PFSK-1 (cell line): ENCODE data around the gene EMCN. TPM values are rescaled to one million over a fixed set of nuclear protein-coding genes. Genes with fewer than 3 reads are reported as not detected.

ENCODE experiments used
- FOXP2 ChIP-seq: optimal IDR thresholded peaks from 2 replicates; pipeline ENCODE3; 2011; ENCODE audit warnings: borderline replicate concordance, control low read depth, inconsistent platforms; ENCODE audit not compliant: insufficient read depth; ENCODE audit errors: extremely low read length, extremely low read depth
- POLR2AphosphoS5 ChIP-seq: IDR thresholded peaks from 2 replicates; pipeline ENCODE4 v1.6.1; 2012; ENCODE audit warnings: low read depth, mild to moderate bottlenecking, control low read depth, low read length, moderate library complexity
- SIN3A ChIP-seq: IDR thresholded peaks from 2 replicates; pipeline ENCODE4 v1.6.1; 2012; ENCODE audit warnings: mild to moderate bottlenecking, low read length, moderate library complexity, borderline replicate concordance; ENCODE audit not compliant: insufficient read depth
- TAF1 ChIP-seq: IDR thresholded peaks from 2 replicates; pipeline ENCODE4 v1.6.1; 2012; ENCODE audit warnings: low read length, control low read depth, borderline replicate concordance; ENCODE audit not compliant: insufficient read depth
- polyA plus RNA-seq: library from polyadenylated mRNA; unstranded; fragments of >200 nt; gene quantifications from one replicate; pipeline ENCODE4 v1.2.1, GENCODE V29; 2012; ENCODE audit warnings: low read depth, missing spikeins; ENCODE audit not compliant: insufficient read length
- TF ChIP-seq, protein P1 (sequence below), 2 experiments: IDR thresholded peaks; 2 replicates each; pipeline versions ENCODE4 v1.6.1 to v1.8.0; 2011 to 2012; ENCODE audit warnings: low read depth in 2 of 2, low read length in 2 of 2, control low read depth in 1 of 2, inconsistent platforms in 1 of 2, mild to moderate bottlenecking in 1 of 2, moderate library complexity in 1 of 2; ENCODE audit not compliant: insufficient read depth in 1 of 2

Gene EMCN, protein sequence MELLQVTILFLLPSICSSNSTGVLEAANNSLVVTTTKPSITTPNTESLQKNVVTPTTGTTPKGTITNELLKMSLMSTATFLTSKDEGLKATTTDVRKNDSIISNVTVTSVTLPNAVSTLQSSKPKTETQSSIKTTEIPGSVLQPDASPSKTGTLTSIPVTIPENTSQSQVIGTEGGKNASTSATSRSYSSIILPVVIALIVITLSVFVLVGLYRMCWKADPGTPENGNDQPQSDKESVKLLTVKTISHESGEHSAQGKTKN
- not detected for polyA plus RNA-seq

DNA sequence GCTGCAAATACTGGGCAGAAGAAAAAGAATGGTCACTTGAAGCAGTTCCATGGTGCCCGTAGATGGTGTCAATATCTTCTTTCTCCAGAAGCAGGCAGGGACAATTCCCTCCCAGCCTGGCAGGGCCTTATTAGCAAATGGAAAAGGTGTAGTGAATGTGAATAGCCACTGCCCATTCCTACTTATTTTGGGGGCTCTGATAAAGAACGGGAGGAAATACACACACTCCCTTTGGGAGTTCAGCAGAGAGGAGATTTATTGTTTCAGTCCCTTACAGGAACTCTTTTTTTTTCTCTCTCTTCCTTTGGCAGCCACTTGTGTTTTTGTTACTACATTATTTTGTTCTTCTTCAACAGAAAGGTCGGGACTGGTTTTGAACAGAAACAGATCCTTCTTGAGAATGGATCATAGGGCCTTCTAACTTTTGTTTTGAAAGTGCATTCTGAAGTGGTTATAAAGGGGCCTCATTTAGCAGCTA lies at the start of gene EMCN:
Gene EMCN (minus strand): TSS at position 159 of the 478 bp plus-strand sequence. CDS start 108 bp downstream, at position 51.
- TF ChIP-seq, protein P1, sequence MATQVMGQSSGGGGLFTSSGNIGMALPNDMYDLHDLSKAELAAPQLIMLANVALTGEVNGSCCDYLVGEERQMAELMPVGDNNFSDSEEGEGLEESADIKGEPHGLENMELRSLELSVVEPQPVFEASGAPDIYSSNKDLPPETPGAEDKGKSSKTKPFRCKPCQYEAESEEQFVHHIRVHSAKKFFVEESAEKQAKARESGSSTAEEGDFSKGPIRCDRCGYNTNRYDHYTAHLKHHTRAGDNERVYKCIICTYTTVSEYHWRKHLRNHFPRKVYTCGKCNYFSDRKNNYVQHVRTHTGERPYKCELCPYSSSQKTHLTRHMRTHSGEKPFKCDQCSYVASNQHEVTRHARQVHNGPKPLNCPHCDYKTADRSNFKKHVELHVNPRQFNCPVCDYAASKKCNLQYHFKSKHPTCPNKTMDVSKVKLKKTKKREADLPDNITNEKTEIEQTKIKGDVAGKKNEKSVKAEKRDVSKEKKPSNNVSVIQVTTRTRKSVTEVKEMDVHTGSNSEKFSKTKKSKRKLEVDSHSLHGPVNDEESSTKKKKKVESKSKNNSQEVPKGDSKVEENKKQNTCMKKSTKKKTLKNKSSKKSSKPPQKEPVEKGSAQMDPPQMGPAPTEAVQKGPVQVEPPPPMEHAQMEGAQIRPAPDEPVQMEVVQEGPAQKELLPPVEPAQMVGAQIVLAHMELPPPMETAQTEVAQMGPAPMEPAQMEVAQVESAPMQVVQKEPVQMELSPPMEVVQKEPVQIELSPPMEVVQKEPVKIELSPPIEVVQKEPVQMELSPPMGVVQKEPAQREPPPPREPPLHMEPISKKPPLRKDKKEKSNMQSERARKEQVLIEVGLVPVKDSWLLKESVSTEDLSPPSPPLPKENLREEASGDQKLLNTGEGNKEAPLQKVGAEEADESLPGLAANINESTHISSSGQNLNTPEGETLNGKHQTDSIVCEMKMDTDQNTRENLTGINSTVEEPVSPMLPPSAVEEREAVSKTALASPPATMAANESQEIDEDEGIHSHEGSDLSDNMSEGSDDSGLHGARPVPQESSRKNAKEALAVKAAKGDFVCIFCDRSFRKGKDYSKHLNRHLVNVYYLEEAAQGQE (IDR thresholded peaks at IDR 0.05; ENCODE audit: insufficient read depth in 1 of 2, low read depth in 2 of 2, low read length in 2 of 2): no peak
- TF ChIP-seq SIN3A: no peak
- no peak for TF ChIP-seq TAF1
- TF ChIP-seq POLR2AphosphoS5: no peak

DNA sequence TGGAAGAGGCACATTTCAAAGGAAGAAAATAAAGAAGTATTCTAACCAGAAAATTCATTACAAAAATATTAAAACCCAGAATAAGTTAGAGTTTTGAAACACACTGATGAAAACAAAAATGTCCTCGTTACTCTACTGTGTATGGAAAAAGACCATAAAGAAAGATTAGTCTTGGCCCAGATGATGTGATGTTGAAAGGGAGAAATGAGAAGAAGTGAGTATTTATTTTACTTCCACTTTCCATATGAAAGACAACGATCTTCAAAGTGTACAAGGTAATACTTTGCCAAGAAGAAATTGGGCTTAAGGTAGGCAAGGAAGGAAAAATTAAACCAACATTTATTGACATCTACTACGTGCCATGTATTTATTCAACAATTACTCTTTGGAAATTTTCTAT lies 48.6 kb upstream of the EMCN start:
- TF ChIP-seq FOXP2: no peak
- TF ChIP-seq, protein P1 (IDR thresholded peaks at IDR 0.05; ENCODE audit: insufficient read depth in 1 of 2, low read depth in 2 of 2, low read length in 2 of 2): no peak
- TF ChIP-seq POLR2AphosphoS5: no peak
- TF ChIP-seq SIN3A: no peak
- TF ChIP-seq TAF1: no peak

DNA sequence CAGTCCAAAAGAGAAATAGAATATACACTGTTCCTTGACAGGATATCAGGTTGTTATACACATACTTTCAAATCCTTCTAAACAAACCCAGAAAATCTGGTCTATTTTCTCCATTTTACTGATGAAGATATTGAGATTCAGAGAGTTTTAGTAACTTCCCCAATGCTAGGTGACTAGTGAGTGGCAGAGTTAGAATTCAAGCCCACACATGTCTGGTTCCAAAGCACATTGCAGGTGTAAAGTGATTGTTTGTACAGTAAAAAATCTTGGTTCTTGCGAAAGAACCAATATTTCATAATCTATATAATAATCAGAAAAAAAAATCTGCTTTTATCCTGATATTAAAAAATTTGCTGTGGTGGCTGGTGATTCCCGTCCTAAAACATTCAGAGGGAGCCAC lies 39.5 kb upstream of the EMCN start:
- no peak for TF ChIP-seq TAF1

DNA sequence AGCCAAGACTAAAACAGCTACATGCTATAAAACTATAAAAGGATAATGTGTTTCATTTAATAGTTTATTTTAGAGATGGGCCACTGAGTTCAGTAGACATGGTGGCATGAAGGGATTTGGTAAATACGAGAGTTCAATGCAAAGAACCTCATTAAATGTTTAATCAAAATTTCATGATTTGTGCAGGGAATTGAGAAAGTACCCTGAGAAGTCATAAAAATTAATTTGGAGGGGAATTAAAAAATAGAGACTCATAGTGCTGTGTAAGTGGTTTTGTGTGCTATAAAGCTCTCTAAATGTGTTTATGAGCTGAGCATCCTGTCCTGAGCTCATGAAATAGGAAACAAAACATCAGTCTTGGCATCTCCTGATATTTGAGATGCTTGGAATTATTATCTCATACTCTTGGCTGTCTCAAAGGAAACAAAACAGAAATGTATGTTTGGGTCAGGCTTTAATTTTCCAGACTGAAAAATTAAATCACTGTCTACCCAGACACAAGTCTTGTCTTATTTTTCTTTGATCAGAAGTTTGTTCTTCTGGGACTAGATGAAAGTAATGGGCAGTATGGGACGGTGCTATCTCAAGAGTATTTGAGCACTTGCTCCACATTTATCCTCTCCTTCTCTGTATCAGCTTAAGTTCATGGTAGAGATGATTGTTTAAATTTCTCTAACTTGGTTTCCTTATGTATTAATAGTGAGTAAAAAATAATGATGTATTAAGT lies 38.0 kb upstream of the EMCN start:
- no peak for TF ChIP-seq SIN3A
- no peak for TF ChIP-seq TAF1
- no peak for TF ChIP-seq POLR2AphosphoS5
- no peak for TF ChIP-seq FOXP2
- TF ChIP-seq, protein P1 (IDR thresholded peaks at IDR 0.05; ENCODE audit: insufficient read depth in 1 of 2, low read depth in 2 of 2, low read length in 2 of 2): no peak

DNA sequence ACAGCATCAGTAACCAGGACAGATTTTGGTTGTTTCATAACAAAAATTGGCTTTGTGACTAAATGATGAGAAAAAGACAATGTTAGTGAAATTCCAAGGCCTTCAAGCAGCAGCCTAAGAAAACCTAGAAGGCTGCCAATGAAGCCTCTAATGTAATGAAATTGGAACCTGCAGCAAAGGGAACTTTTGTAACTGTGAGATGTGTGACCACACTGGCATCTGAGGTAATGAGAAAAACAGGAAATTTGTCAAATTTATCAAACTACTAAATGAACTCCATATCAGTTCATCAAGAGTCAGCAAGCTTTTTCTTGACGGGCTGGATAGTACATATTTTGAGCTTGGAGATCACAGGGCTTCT lies 30.4 kb upstream of the EMCN start:
- no peak for TF ChIP-seq POLR2AphosphoS5
- no peak for TF ChIP-seq FOXP2
- TF ChIP-seq, protein P1 (IDR thresholded peaks at IDR 0.05; ENCODE audit: insufficient read depth in 1 of 2, low read depth in 2 of 2, low read length in 2 of 2): no peak
- TF ChIP-seq SIN3A: no peak
- no peak for TF ChIP-seq TAF1
